Measurements from ENCODE around the gene AGPS.
"Not testable (repeated sequence)": the region's sequence is repeated elsewhere in the genome, so short reads cannot be mapped to it uniquely, and the experiment has no call there.

The AGPS gene

DNA sequence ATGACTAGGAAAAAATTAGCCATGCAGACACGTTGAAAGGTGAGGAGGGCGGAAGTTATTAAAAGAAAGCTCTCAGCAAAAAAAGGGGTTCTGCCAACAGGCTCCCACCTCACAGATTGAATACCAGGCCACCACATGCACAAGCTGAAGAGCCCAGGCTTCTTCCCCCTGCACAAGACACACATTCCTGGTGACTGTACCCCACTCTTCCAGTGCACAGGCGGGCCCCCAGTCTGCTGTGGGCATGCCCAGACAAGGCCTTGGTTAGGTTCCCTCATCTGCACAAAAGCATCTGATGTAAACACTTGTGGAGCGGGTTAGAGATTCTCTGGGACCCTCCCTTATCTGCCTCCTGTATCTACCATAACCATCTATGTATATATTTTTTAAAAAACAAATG is 81.7 kb downstream of the AGPS start:
- no peak for DNase-seq (ENCODE audit: low read depth)

DNA sequence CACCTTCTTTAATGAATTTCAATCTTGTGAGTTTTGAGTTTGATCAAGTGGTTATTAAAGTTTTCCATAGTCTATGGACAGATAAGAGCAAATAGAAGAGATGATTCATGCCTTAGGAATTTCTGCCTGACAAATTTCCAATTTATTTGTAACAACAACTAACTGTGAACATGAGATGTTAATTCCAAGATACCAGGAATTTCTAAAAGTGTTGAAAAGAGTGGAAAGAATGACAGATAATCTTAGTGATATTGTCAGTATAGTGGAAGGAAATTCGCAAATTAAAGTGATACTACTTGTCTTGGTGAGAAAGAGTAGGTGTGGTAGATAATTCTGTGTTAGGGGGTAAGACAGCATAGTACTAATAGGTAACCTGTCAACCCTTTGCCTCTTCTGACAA is 82.4 kb downstream of the AGPS start:
- DNase-seq (ENCODE audit: low read depth): no peak

DNA sequence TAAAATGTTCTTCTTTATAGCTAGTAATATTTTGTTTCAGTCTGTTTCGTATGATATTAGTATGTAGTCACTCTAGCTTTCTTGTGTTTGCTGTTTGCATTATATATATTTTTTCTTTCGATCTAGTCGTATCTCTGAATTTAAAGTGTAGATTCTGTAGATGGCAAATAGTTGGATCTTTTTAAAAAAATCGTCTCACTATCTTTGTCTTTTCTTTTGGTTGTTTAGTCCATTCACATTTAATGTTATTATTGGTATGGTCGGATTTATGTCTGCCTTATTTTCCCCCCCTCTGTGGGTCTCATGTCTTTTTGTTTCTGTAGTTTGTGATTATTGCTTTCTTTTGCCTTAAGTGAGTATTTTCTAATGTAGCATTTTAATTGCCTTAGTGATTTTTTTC is 84.3 kb downstream of the AGPS start:
- DNase-seq (ENCODE audit: low read depth): no peak

DNA sequence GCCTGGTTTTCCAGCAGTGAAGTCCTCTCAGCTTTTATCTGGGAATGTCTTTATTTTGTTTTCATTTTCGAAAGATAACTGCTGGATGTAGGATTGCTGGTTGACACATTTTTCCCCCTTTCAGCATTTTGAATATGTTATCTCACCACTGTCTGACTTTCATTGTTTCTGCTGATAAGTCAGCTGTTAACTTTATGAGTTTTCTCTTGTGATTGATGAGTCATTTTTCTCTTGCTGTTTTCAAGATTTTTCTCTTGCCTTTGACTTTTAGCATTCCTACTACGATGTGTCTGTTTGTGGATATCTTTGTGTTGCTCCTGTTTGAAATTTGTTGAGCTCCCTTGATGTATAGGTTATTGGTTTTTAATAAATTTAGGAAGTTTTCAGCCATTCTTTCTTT is 85.5 kb downstream of the AGPS start:
- no peak for DNase-seq (ENCODE audit: low read depth)

DNA sequence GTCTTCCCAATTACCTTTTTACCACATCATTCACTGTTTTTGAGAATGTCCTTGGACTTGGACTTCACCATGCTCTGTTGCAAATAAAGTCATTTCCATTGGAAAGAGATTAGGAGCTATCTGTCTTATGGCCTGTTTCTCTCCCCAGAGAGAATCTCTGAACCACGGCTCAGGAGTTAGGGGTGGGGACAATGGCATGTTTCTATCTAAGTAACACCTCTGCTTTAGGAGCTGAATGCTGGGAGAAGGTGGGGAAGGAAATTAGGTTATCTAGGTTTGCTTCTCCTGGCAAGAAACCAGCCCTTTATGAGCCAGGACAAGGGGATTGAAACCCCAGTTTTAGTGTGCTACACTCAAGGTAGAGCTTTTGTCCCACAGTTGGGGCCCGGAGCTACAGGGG is 86.3 kb downstream of the AGPS start:
- DNase-seq (ENCODE audit: low read depth): no peak

DNA sequence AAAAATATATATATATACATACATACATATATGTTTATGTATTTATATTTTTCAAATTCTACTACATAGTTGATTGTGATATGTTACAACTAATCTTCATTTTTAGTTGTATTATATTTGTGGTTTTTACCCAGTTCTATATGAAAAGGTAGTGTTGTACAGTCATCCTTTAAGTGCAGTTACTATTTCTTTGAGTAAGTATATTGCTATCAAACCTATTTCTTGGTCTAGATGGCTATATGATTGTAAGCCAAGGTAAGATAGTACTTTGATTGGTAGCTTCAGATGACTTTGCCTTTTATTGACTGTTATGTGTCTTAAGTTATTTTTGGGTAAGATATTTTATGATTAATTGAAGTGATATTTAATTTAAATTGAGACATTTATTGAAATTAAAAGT is 89.6 kb downstream of the AGPS start:
- no peak for DNase-seq (ENCODE audit: low read depth)

DNA sequence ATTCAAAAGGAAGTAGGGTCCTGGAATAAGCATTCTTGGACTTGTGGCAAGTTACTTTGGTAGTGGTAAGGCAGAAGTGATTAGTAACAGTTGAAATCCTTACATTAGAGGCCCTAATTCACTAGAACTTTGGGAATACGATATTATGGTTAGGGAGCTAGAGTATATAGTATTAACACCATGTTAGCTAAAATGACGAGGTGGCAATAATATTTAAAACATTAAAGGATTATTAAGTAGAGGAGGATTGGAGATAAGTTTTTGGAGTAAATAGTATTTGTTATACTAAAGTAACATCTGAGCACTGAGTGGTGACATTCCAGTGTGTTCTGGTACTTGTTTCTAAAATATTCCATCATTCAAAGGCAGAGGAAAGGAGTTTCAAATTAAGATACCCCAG is 91.0 kb downstream of the AGPS start:
- DNase-seq (ENCODE audit: low read depth): no peak

DNA sequence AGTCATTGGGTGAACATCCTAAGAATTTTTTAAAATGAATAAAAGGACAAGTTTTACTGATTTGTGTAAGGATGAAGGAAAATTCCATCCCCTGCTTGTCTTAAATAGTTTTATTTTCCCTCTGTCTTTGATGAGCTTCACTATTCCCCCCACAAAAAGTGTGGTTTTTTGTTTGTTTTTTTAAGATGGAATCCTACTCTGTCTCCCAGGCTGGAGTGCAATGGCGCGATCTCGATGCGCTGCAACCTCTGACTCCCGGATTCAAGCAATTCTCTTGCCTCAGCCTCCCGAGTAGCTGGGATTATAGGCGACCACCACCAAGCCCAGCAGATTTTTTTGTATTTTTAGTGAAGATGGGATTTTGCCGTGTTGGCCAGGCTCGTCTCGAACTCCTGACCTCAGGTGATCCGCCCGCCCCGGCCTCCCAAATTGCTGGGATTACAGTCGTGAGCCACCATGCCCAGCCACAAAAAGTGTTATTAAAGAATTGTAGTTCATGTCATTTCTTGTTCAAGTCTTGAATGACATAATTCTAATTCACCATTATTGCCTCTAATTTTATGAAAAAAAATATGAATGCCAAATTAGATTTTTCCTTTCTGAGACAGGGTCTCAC is 91.7 kb downstream of the AGPS start:
- DNase-seq (ENCODE audit: low read depth): no peak

DNA sequence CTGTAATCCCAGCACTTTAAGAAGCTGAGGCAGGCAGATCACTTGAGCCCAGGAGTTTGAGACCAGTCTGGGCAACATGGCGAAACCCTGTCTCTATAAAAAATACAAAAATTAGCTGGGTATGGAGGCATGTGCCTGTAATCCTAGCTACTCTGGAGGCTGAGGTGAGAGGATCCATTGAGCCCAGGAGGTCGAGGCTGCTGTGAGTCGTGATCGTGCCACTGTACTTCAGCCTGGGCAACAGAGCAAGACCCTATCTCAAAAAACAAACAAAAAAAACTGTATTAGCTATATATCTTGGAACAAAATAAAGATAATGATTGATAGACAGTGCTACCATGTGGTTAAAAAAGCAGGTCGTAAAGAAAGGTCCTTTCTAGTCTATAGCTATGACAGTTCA is 93.1 kb downstream of the AGPS start:
- not testable (repeated sequence) for DNase-seq (ENCODE audit: low read depth)

DNA sequence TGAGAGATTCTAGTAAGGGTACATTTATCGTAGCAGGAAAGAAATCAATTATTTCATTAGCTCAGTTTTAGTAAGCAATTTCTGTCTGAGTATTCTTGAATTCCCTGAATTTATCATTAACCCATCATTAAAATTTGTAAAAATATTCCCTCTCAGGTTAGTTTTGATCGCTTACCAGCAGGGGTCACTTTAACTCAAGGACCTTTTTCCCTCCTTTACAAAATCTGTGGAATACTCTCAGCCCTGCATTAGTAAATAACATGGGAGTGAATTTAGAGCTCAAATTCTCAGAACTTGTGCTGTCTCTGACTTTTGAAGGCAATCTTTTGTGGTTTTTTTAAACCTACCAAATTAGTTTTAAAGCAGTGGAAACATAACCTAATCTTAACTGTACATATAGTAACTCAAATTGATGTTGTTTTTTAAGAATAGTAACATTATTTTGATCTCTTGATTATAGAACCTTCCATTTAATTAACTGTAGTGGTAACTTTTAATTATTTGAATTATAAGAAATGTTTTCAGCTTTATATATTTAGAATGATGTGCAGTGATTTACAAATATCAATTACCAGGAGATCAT is 97.2 kb downstream of the AGPS start:
- no peak for DNase-seq (ENCODE audit: low read depth)

DNA sequence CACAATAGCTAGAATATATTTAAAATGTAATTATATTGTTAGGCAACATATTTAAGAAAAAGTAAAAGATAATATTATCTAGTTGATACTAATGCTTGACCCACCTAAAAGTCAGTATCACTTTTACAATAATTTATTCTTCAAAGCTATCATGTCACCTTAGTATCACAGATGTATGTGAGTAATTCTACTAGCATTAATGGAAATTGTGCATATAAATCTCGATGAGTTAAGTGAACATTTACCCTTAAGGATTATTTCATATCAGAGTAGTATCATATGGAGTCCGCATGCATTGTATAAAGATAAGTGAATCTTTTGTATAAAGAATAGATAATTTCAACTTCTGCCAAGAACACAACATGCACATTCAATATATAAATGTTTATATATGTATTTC is 103.4 kb downstream of the AGPS start:
- DNase-seq (ENCODE audit: low read depth): no peak

DNA sequence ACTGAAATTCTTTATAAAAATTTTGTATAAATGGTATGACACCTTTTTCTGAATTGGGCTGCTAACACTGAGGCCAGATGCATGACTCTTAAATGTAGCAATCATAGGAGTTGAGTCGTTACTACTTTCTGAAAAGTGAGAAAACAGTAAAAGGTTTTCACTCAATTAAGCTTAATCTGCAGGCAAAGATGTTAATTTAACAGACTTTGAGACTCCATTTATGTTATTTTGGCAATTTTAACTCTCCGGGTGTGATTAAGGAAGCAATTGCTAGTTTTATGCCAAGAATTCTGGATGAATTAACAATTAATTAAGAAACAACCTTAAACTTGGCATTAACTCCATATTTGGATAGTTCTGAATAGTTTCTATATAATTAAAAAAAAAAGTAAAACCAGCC is 104.3 kb downstream of the AGPS start:
- no peak for DNase-seq (ENCODE audit: low read depth)

DNA sequence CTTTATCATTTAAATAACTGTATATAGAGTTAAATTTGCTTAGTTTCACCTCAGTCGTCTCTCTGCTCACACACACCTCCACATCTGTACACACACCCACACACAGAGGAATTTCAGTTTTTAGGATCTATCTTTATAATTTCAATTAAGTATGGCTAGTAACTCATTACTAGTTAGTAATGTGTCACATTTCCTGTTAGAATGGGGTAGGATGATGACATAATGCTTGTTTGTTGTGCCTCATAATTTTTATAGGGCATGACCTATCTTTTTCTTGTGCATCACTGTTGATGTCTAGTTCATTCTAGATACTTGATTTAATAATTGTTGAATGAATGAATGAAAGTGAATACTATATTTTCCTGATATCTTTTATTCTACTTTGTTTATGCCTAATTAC is 108.6 kb downstream of the AGPS start:
- no peak for DNase-seq (ENCODE audit: low read depth)

DNA sequence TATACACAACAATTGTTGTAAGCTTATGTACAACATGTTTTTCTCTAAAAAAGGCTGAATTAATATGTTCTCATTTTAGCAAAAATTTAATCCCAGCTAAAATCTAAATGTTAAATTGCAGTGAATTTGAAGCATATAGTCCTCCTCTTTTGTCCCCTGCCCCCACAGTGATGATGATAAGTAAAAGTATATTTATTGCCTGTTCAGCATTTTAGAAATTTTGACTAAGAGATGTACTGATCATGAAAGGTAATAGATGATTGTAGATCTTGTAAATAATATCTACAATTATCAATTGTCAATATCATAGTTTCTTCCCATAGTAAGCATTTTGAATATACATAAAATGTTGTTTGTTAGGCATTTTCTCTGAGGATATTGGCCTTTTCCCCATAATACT is 113.9 kb downstream of the AGPS start:
- DNase-seq (ENCODE audit: low read depth): no peak

DNA sequence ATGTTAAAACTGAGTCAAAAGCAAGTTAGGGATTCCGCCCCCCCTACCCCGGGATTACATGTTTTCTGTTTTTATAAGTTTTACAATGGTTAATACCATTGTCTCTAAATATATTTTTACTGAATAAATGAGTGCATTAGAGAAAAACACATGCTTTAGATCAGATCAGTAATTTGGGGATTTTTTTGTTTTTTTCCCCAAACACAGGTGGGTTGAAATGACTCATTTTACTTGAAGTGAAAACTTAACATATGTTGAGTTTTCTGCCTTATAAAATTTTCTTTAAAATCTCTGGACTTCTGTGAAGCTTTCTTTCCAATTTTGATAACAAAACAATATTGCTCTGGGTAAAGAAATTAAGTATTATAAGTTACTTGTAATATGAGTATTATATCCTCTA is 114.4 kb downstream of the AGPS start:
- DNase-seq (ENCODE audit: low read depth): no peak

DNA sequence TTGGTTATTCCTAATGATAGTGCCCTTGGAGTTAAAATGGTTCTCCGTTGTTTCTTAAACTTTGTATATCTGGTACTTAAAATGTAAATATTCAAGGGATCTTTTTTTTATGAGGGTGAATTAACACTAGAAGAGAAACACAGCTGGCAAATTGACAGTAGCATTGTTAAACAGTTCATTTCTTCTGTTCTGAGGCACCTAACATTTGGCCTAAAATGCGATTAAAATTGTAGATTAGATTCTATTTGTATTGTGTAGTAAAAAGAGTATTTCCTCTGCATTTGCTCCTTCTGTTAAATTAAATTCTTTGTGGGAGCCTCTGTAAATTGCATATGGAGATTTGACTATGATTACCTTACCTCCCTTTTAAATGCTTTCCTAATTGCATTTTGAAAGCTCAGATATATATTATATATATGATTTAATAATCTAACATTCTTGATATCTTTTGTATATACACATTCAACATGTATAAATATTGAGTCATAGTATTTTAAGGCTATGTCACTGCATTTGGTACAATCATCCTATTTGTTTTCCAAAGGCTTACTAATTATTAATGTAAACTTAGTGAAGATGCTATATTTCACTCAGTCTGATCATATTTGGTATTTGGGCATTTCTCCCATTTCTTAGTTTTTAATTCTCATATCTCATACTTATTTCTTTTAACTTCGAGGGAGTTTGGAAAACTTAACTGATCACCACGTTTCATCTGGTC is 124.4 kb downstream of the AGPS start:
- DNase-seq (ENCODE audit: low read depth): no peak

DNA sequence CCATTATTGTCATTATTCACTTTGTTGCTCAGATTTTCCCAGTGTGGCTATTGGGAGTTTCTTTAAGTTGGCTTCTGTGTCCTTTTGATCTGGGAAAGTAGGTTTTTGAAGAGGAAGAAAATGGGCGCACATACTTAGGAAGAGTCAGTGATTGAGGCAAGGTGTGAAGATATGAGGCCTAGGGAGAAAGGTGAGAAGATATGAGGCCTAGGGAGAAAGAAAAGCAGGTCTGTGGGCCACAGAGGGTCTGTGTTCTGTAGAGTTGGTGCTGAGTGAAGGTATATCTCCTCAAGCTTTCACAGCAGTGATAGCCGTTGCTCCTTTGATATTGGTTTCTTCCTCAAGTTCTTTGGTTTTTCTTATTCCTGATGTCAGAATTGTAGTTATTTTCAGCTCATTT is 126.2 kb downstream of the AGPS start:
- no peak for DNase-seq (ENCODE audit: low read depth)

DNA sequence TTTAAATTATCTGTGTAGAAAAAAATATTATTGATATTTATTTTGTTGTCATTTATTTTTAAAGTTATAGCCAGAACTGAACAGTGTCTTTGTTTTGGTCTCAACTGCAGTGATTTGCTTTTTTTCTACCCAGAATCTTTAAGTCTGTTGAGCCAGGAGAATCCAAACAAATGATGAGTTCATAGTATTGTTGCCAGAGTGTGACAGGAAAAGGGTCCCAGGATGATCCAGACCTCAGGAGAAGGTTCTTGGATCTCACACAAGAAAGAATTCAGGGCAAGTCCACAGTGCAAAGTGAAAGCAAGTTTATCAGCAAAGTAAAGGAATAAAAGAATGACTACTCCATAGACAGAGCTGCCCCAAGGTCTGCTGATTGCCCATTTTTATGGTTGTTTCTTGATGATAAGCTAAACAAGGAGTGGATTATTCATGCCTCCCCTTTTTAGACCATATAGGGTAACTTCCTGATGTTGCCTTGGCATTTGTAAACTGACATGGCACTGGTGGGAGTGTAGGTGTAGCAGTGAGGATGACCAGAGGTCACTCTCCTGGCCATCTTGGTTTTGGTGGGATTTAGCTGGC is 127.1 kb downstream of the AGPS start:
- no peak for DNase-seq (ENCODE audit: low read depth)

DNA sequence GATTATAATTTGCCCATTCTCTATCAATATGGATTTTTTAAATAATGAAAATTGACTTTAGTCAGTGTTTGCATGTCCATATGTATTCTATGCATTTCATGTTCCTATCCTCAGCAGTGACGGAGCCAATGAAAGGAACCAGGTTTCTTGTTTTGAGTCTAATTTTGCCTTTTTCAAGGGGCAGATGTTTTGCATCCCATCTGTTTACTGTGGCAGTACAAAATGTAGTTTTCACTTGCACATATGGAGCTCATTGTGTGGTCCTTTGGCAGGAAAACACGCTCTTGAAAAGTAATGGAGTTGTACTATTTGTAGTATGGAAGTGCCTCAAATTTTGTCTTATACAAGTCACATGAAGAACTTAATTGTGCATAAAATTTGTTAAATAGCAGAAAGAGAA is 127.8 kb downstream of the AGPS start:
- DNase-seq (ENCODE audit: low read depth): no peak

DNA sequence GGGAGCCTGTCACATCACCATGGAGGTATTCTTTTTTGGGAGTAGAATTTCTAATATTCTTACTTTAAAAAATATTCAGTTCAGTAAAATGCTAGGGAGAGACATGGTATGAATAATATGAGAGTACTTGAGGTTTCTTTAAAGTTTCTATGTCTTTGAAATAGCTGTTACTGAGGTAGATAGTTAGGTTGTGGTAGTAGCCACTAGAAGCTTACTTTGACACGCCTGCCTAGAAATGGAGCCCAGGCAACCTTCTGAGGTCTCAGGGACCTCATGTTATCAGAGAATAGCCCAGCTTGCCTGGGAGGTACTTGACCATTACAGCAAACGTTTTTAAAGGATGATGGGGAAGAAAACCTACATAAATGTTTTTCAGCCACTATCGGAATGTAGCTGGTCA is 131.2 kb downstream of the AGPS start:
- DNase-seq (ENCODE audit: low read depth): no peak

DNA sequence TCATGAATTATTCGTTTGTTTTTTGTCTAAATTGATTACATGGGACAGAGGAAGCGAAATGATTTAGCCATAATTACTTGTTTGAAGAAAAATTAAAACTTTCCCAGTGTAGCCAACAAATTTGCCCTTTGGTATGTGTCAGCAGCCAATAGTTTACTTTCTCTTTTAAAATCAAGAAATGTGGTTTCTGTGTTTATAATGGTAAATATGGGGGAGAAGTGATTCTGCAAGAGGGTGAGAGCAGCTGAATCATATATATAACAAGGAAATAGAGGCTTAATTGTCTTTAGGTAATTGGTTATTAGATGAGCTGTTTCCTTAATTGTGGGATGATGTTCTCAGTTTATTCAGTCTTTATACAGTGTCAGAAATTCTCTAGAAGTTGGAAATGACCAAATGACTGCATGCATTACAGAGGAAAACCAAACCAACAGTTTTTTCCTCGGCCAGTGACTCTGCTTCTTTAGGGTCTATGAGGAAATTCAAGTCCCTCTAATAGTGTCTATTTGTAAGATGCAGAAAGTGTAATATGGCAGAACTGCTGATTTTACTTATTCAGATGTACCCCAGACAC is 132.9 kb downstream of the AGPS start:
- no peak for DNase-seq (ENCODE audit: low read depth)

DNA sequence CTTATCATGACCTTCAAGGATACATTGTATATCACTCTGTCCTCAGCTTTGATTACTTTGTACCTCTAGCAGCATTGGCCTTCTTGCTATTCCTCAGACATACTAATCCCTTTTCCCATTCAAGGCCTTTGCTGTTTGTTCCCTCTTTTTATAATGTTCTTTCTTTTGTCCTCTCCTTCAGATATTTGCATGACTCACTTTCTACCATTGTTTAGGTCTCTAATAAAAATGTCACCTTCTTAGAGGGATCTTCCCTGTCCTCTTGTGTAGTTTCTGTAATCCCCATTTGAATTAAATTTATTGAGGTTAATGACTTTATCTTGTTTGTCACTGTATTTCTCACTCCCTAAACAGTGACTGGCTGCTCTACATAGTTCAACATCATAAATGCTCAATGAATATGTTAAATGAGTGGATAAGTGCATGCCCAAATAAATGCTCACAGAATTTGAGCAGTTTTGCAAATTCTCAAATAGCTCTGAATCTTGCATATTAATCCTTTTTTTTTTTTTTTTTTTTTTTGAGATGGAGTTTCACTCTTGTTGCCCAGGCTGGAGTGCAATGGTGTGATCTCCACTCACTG is 135.9 kb downstream of the AGPS start:
- DNase-seq (ENCODE audit: low read depth): no peak

DNA sequence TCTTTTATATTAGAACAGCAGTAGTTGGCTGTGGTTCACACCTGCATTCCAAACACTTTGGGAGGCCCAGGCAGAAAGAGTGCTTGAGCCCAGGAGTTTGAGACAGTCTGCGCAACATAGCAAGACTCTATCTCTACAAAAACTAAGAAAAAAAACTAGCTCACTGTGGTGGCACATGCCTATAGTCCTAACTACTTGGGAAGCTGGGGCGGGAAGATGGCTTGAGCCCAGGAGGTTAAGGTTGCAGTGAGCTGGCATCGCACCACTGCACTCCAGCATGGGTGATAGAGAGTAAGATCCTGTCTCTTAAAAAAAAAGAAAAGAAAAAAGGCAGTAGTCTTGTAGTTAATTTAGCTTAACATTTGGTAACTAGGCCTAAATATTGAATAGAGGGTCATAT is 136.6 kb downstream of the AGPS start:
- no peak for DNase-seq (ENCODE audit: low read depth)
